ENCODE measurements around the gene SYNGR1.
"Not testable (repeated sequence)": the region's sequence is repeated elsewhere in the genome, so short reads cannot be mapped to it uniquely, and the experiment has no call there.

SYNGR1 gene

GRCh38 chr22:39315389-39315788, 34.4 kb upstream of the SYNGR1 start:
- in situ Hi-C loops (cut with MboI; ENCODE audit: low sequenced_read_pairs): loop anchor here (25.0 kb wide), 1 partner anchor 128 kb away; no protein-coding TSS in a partner anchor

DNA sequence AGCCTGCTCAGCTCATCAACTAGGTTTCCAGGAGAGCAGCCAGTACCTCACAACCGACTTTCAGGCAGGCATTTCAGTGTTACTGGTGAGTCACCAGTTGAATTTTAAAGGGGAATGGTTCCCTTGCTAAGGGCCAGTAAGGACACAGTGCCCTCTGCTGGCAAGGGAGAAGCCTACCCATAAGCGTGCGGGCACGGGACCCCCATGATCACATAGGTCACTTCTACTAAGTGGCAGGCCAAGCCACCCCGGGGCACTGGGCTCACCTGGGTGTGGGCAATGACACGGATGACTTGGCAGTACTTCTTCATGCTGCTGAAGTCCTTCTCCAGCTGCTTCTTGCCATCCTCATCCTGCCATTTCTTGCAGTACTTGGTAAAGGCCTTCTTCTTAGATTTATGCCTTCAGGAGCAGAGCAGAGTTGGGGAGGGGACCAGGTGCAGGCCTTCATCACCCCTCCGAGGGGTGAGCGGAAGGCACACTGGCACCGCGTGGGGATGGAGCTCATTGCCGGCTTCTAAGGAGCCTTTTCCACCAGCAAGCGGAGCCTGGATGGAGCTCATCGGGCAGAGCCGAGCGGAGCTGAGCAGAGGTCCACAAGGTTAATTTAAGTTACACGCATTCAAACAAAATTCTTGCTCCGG, 33.2 kb upstream of the SYNGR1 start:
- in situ Hi-C loops (cut with MboI; ENCODE audit: low sequenced_read_pairs): loop anchor here (25.0 kb wide), 1 partner anchor 129 kb away; no protein-coding TSS in a partner anchor

GRCh38 chr22:39317084-39317774, 32.6 kb upstream of the SYNGR1 start:
- in situ Hi-C loops (cut with MboI; ENCODE audit: low sequenced_read_pairs): loop anchor here (25.0 kb wide), 1 partner anchor 130 kb away; no protein-coding TSS in a partner anchor

- in situ Hi-C loops (cut with MboI; ENCODE audit: low sequenced_read_pairs): loop anchor here (25.0 kb wide), 1 partner anchor 131 kb away; no protein-coding TSS in a partner anchor
These were observed 31.9 kb upstream of the SYNGR1 start for GRCh38 chr22:39317775-39318506.

DNA sequence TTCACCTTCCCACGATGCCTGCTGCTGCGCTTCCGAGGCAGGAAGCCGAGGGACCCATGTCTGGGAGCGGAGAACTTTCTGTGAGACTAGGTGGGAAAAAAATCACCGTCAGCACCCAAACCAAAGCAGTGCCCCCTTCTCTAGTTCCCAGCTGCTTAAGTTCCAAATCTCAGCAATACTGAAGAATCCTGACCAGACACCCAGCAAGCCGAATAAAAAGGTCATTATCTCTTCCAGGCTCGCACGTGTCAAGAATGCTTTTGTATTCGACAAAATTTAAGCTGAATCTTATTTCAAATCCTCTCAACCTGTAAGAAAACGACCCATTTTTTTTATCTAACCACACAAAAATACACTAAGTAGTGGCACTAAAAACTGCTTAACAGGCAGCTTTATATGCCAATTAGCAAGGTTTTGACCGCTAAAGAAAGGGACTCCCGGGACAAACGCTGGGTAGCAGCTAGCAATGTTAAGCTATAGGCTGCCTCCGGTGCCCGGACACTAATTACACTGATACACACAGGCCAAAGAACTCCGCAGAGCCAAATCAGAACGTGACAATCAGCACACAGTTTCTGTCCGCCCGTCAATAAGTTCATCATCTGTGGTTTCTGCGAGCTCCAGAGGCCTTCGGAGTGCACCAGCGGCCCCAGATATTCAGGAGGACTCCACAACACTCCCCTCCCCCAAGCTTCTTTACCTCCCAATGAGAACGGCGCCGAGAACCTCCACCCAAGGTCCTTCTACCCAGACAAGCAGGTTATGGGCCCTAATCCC, 31.1 kb upstream of the SYNGR1 start:
- in situ Hi-C loops (cut with MboI; ENCODE audit: low sequenced_read_pairs): loop anchor here (25.0 kb wide), 1 partner anchor 131 kb away; no protein-coding TSS in a partner anchor

DNA sequence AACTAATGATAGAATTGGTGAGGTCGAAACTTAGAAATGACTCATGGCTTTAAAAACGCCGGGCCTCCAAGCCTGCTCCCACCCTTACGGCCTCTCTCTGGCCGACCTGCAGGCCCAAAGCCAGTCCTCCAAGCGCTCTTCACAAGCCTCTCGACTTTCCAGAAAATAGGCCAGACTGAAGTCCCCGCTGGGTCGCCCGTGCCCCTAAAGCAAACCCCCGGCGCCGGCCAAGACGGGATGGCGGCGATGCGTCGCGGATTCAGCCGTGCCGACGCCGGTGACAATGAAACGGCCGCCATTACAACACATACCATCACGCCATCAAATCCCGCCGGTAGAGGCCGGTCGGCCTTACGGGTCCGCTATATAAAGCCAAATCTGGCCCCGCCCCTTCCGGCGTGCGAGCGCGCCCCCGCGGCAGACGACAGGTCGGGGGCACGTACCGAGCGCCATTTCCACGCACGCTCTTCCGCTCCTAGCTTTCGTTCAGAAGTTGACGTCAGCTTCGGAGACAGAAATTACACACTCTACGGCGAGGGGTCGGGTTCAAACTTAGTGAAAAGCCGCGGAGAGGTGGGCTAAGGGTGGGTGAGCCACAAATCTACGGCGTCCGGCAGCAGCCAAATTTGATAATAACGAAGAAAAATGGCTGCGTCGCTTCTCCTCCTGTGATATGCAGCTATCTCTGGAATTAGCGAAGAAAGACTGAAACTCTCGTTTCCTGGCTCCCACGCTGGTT, 30.3 kb upstream of the SYNGR1 start, which contains the start of gene RPL3:
RPL3 (minus strand) TSS at position 340 of the 739 bp plus-strand sequence; CDS start at position 314, 26 bp downstream.
- in situ Hi-C loops (cut with MboI; ENCODE audit: low sequenced_read_pairs): loop anchor here (25.0 kb wide), 1 partner anchor 132 kb away; no protein-coding TSS in a partner anchor

DNA sequence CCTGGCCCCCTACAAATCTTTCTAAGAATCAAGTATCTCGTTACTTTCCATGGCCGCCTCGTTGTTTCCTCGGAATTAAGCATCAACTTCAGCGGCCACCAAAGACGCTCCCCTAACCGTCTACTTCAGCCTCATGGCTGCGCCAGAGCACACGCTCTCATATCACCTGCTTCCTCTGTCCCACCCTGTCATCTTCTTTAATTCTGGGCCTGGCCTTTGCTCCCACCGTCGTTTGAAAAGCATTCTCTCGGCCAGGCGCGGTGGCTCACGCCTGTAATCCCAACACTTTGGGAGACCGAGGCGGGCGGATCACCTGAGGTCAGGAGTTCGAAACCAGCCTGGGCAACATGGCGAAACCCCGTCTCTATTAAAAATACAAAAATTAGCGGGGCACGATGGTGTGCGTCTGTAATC, 29.2 kb upstream of the SYNGR1 start:
- in situ Hi-C loops (cut with MboI; ENCODE audit: low sequenced_read_pairs): loop anchor here (25.0 kb wide), 1 partner anchor 133 kb away; no protein-coding TSS in a partner anchor

DNA sequence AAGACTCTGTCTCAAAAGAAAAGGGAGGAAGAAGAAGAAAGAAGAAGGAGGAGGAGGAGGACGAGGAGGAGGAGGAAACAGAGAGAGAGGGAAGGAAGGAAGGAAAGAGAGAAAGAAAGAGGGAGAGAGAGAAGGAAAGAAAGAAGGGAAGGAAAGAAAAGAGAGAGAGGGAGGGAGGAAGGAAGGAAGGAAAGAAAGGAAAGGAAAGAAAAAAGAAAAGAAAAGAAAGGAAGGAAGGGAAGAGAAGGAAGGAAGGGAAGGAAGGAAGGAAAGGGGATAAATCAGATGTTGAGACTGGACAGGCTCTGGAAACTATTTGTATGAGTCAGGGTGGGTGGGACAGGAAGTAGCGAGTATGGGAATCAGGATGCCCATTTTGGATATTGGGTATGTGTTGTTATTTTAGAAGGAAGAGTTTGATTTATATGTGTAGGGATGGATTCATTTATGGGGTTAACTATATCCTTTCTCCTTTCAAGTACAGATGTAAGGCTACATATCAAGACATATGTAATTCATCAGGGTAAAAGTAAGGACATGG, 24.3 kb upstream of the SYNGR1 start:
- in situ Hi-C loops (cut with MboI; ENCODE audit: low sequenced_read_pairs): no loop called here

DNA sequence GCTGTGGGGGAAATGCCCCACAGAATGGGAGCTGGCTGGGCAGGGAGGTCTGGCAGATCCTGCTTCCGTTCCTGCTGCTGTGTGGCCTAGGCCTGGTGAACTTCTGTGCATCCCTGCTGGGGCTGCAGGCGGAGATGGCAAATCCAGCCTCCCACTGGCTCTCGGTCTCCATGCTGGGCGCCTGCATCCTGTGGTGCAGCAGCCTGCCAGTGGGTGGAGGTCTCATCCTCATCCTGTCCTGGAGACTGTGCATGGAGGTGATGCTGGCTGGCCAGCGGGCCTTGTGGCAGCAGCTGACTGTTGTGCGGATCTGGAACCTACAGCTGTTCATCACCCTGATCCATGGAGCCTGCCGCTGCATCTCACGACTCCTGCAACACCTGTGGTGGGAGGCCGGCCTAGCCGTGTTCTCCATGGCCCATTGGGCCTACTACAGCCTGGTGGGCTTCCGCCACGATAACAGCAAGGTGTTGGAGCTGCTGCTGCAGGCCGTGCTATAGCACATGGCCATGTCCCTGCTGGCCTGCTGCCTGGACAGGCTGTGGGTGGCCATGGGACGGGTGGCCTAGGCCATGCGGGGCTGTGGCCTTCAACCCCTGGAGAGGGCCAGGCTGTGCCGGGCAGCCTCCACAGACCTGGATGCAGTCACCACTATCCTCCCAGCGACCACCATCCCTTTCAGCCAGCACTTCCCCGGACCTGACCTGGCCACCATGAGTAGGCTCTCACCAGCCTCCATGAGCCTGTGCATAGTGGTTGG, 21.6 kb upstream of the SYNGR1 start:
- in situ Hi-C loops (cut with MboI; ENCODE audit: low sequenced_read_pairs): no loop called here

GRCh38 chr22:39330553-39330952, 19.2 kb upstream of the SYNGR1 start:
- in situ Hi-C loops (cut with MboI; ENCODE audit: low sequenced_read_pairs): not testable (repeated sequence)

DNA sequence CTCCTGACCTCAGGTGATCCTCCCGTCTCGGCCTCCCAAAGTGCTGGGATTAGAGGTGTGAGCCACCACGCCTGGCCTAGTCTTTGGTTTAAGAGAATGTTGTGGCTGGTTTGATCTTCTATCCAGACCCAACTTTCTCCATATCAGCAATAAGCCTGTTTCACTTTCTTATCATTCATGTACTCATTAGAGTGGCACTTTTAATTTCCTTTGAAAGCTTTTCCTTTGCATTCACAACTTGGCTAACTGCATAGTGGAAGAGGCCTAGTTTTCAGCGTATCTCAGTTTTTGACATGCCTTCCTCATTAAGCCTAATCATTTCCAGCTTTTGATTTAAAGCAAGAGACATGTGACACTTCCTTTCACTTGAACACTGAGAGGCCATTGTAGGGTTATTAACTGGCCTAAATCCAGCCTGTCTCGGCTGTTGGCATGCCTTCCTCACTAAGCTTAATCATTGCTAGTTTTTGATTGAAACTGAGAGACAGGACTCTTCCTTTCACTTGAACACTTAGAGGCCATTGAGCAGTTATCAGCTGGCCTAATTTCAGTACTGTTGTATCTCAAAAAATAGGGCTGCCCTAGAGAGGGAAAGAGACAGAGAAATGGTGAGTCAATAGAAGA, 17.2 kb upstream of the SYNGR1 start:
- in situ Hi-C loops (cut with MboI; ENCODE audit: low sequenced_read_pairs): no loop called here

- in situ Hi-C loops (cut with MboI; ENCODE audit: low sequenced_read_pairs): no loop called here
These were observed 13.4 kb upstream of the SYNGR1 start for GRCh38 chr22:39336411-39336810.

- in situ Hi-C loops (cut with MboI; ENCODE audit: low sequenced_read_pairs): not testable (repeated sequence)
These were observed 10.0 kb upstream of the SYNGR1 start for GRCh38 chr22:39339775-39340174.

GRCh38 chr22:39341179-39341578, 8.6 kb upstream of the SYNGR1 start:
- in situ Hi-C loops (cut with MboI; ENCODE audit: low sequenced_read_pairs): no loop called here

DNA sequence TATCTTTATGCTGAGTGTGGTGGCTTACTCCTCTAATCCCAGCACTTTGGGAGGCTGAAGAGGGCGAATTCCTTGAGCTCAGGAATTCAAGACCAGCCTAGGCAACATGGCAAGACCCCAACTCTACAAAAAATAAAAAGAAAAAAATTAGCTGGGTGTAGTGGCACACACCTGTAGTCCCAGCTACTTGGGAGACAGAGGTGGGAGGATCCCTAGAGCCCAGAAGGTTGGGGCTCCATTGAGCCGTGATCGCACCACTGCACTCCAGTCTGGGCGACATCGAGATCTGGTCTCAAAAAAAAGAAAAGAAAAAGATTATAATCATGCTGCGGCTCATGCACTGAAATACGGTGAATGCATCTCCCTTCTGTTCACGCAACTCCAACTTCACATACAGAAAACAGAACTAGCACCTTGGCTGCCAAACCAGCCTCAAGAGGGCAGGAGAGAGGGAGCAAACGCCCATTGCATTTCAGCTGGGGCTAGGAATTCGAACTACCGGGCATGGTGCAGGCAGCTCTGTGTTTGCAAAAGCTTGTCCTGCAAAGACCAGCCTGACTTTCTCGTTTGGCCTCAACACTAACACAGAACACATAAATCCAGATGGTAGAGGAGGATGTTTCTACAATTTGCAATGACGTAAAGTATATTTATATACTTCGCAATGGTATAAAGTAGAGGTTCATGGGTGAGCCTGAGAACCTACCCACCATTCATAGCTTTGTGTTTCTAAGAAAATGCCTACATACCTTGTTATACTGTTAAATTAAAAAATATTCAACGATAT, 6.3 kb upstream of the SYNGR1 start:
- in situ Hi-C loops (cut with MboI; ENCODE audit: low sequenced_read_pairs): no loop called here

- in situ Hi-C loops (cut with MboI; ENCODE audit: low sequenced_read_pairs): no loop called here
These were observed 5.8 kb upstream of the SYNGR1 start for GRCh38 chr22:39344046-39344390.

- in situ Hi-C loops (cut with MboI; ENCODE audit: low sequenced_read_pairs): no loop called here
These were observed 4.6 kb upstream of the SYNGR1 start for GRCh38 chr22:39345231-39345630.

Measured in hTERT RPE-1 (cell line).